ENCODE results near the gene DLD.
A peak's percentile ranks its signal among the peaks of the same experiment; 100 is the strongest.

DLD gene

DNA sequence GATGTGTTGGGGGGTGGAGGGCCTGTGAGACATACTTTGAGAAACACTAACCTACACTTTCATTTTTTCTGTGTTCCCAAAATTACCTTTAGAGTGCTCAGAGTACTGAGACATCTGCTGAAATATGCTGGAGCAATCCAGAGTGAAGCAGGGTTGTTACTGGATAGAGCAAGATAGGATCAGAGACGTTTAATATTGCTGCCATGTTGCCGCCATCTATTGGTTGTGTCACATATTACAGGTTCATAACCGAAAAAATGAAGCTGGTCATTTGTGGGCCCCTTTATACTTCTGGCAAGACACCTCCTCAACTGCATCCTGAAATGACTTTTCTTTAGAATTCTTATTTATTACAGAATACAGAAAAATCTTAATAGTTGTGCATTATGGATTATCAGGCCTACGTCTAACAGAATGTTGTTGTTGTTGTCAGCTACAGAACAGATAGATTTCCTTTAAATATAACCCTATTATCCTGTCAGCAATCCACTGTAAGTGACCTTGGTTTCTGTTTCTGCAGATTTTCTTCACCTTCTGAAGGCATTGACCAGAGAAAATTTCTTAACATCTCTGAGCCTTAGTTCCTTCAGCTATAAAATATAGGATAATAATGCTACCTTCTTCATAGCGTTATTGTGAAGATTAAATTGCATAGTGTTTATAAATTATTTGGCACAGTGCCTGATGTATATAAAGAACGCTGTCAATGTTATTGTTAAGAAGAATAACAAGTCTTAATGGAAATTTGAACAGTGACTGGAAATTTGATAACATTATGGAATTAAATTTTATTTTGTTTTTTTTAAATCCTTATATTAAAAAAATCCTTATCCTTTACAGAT, 16.2 kb upstream of the DLD start:
- TF ChIP-seq, protein P1, sequence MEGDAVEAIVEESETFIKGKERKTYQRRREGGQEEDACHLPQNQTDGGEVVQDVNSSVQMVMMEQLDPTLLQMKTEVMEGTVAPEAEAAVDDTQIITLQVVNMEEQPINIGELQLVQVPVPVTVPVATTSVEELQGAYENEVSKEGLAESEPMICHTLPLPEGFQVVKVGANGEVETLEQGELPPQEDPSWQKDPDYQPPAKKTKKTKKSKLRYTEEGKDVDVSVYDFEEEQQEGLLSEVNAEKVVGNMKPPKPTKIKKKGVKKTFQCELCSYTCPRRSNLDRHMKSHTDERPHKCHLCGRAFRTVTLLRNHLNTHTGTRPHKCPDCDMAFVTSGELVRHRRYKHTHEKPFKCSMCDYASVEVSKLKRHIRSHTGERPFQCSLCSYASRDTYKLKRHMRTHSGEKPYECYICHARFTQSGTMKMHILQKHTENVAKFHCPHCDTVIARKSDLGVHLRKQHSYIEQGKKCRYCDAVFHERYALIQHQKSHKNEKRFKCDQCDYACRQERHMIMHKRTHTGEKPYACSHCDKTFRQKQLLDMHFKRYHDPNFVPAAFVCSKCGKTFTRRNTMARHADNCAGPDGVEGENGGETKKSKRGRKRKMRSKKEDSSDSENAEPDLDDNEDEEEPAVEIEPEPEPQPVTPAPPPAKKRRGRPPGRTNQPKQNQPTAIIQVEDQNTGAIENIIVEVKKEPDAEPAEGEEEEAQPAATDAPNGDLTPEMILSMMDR (IDR thresholded peaks at IDR 0.05; ENCODE audit: insufficient read depth, low read depth, low read length, missing control alignments) = peak; percentile 73
- peak; percentile 63 for DNase-seq (ENCODE audit: low read depth)
- H3K4me3 ChIP-seq (ENCODE audit: low read length) = no peak overlapping the region

DNA sequence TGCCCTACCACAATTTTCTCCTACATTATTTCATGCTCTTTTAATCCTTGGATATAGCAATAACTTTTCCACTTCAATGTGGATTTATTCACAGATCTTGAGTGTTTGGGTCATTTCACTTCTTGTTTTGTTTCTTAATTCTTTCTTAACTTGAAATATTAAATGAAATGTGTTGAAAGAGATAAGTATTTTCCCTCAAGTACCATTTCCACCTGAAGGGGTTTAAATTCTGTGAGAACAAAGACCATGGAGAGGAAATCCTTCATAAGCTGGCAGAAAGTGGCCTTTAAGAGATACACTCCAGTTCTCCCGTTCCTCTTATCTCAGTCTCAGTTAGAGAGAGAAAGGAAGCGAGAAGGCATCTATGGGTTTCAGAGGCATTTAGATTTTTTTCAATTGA, 14.1 kb upstream of the DLD start:
- no peak overlapping the region for H3K4me3 ChIP-seq (ENCODE audit: low read length)
- TF ChIP-seq, protein P1 (IDR thresholded peaks at IDR 0.05; ENCODE audit: insufficient read depth, low read depth, low read length, missing control alignments) = no peak
- DNase-seq (ENCODE audit: low read depth) = no peak

DNA sequence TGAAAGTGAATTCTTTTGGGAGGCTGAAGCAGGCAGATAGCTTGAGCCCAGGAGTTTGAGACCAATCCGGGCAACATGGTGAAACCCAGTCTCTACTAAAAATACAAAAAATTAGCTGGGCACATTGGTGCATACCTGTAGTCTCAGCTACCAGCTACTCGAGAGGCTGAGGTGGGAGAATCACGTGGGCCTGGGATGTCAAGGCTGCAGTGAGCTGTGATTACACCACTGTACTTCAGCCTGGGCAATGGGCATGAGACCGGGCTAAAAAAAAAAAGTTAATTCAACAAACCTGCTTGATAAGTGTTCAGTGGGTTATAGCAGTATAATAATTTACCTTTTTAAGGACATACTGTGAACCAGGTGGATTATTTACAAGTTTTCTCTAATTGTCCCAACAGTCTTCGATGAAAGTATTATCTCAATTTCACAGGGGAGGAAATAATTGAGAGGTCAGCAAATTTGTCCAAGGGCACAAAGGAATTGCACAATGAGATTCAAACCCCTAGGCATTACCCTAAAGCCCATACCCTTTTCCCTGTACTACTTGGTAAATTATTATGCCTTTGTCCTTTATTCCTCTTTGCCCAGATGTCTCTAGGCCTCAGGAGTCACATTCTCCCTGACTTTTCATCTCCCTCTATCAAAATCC, 13.1 kb upstream of the DLD start:
- H3K4me3 ChIP-seq (ENCODE audit: low read length) = no peak overlapping the region
- TF ChIP-seq, protein P1 (IDR thresholded peaks at IDR 0.05; ENCODE audit: insufficient read depth, low read depth, low read length, missing control alignments) = no peak

DNA sequence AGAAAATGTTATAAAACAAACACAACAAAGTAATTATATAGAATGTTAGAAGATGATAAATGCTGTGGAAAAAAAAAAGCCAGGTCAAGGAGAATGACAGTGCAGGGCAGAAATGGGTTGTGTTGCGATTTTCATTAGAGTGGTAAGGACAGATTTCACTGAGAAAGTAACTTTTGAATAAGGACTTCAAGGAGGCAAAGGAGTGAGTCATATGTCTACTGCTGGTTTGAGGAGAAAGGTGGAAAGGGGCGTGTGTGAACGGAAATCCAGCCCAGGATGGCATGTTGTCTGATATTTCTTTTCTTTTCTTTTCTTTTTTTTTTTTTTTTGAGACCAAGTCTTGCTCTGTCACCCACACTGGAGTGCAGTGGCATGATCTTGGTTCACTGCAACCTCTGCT, 12.3 kb upstream of the DLD start:
- H3K4me3 ChIP-seq (ENCODE audit: low read length) = no peak overlapping the region
- TF ChIP-seq, protein P1 (IDR thresholded peaks at IDR 0.05; ENCODE audit: insufficient read depth, low read depth, low read length, missing control alignments) = no peak
- DNase-seq (ENCODE audit: low read depth) = peak; percentile 30

More for the DNA sequence above, 13.1 kb upstream of the DLD start:
- no peak for DNase-seq (ENCODE audit: low read depth)

DNA sequence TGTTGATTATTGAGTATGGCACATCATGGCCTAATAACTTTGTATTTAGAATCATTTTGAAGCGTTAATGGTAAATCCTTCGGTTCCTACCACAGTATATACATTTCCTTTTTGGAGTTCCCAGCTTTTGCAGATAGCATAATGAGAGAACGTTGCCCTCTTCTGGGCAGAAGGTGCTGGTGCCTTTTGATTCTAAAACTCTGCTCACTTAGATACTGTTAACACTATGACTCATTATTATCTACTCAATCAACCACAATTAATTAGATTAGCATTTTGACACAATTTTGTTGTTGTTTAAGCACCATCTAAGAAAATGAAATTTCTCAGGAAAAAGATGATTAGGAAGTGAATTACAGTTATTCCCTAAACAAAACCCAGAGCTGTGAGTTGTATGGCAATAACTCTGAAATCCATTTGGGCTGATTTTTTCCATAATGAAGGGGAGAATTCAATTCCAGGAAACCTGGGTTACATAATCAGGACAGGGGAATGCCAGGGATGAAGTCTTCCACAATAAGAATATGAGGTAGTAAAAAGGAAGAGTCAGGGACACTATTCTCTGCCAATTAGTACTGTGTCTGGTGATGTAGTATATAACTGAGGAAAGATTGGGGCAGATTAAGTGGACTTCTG, 11.5 kb upstream of the DLD start:
- TF ChIP-seq, protein P1 (IDR thresholded peaks at IDR 0.05; ENCODE audit: insufficient read depth, low read depth, low read length, missing control alignments) = peak; percentile 87
- peak; percentile 72 for DNase-seq (ENCODE audit: low read depth)
- no peak overlapping the region for H3K4me3 ChIP-seq (ENCODE audit: low read length)

DNA sequence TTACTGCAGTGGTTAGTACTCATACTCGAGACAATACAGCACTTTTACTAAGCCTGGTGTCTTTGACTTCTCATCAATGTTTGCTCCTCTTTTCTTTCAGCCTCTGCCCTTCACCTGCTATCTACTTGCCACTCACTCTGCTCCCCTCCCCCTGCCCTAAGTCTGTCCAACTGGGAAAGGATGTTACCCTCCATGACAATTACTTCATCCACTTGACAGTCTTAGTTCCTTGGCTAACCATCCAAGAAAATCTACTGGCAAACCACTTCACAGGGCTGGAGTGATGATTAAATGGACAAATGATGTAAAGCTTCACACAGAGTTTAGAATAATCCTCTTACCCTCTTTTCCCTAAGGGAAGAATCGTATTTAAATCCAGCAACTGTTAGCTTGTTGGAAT, 8.2 kb upstream of the DLD start:
- TF ChIP-seq, protein P1 (IDR thresholded peaks at IDR 0.05; ENCODE audit: insufficient read depth, low read depth, low read length, missing control alignments) = no peak
- no peak for DNase-seq (ENCODE audit: low read depth)
- H3K4me3 ChIP-seq (ENCODE audit: low read length) = no peak overlapping the region
